GM18505 (cell line): ENCODE measurements around the gene C15orf61.

Experiments
- ATAC-seq: cut with Tn5 transposase; IDR thresholded peaks from one replicate; pipeline ENCODE4 v1.9.1; 2021; ENCODE audit not compliant: unreplicated experiment
- POLR2A ChIP-seq: IDR thresholded peaks from 4 replicates; pipeline ENCODE4 v1.6.1; 2011; ENCODE audit warnings: borderline replicate concordance; ENCODE audit not compliant: insufficient read depth, insufficient read length; ENCODE audit errors: extremely low read depth

The C15orf61 gene

DNA sequence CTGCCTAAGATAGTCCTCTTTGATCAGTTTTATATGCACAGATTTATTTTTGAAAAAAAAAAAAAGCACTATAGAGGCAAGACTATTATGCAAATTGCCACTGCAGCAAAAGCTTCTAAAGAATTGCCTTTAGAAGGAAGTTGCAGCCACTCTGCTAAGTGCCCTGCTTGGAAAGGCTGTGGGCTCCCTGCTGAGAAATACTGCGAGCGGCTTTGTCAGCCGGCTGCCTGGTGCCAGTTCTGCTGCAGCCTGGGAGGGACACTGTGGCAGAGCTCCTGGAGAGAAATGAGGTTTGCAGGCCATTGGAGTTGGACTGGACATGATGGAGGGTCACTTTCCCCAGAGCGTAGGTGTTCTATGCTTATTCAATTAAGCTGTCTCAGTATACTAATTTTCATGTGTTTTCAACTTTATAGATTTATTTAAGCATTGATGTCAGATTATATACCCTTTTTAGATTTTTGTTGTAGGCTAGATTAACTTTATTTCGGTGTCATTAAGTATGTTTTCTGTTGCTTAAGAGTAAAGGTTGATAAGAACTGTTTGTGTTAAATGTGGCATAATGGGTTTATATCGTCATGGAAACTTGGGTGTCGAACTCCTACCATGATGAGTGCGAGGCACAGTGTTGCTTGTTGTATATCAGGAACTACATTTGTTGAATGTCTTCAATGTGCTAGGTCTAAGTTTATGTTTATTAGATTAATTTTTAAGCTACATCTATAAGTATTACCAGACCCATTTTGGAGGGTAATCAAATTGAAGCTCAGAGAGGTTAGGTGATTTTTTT, 28.1 kb downstream of the C15orf61 start:
- TF ChIP-seq POLR2A = no peak
- ATAC-seq = no peak

DNA sequence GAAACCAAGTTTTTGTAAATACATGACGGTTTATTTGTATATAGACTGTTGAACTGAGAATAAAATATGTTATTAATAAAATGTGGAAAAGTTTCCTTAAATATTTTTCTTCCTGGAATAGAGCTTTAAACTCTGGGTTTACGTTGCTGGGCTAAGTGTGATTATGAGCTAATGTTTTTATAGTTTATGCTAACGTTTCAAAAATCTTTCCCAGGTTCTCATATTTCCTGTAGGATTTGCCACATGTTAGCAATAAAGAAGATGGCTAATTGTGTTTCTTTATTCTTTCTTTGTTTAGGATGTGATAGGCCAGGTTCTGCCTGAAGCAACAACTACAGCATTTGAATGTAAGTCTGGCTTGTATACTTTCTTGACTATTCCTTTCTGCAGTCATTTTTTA, 28.8 kb downstream of the C15orf61 start:
- TF ChIP-seq POLR2A = no peak

DNA sequence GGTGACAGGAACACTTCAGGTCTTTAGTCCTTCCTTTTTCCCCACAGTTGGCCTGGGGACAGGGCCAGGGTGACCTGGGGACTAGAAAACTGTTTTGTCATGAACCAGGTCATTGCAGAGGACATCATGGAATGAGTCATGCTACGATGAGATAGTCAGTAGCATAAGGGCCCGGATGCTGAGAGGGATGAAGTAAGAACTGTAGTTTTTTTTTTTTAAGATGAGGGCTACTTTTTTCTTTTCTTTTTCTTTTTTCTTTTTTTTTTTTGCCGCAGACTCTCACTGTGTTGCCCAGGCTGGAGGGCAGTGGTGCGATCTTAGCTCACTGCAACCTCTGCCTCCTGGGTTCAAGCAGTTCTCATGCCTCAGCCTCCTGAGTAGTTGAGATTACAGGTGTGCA, 29.6 kb downstream of the C15orf61 start:
- TF ChIP-seq POLR2A = no peak
- ATAC-seq = no peak

More for the DNA sequence above, 28.8 kb downstream of the C15orf61 start:
- no peak for ATAC-seq

DNA sequence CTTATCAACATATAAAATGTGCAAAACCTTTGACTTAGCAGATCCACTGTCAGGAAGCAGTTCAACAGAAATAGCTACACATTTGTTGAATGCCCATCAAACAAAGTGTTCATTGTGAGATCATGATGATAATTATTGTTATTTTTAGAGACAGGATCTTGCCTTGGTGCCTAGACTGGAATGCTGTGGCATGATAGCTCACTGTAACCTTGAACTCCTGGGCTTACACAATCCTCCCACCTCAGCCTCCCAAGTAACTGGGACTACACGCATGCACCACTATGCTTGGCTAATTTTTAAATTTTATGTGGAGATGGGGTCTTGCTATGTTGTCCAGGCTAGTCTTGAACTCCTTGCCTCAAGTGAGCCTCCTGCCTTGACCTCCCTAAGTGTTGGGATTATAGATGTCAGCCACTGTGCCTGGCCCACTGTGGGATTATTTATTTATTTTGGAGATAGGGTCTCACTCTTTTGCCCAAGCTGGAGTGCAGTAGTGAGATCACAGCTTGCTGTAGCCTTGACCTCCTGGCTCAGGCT, 30.3 kb downstream of the C15orf61 start:
- no peak for ATAC-seq
- TF ChIP-seq POLR2A = no peak

DNA sequence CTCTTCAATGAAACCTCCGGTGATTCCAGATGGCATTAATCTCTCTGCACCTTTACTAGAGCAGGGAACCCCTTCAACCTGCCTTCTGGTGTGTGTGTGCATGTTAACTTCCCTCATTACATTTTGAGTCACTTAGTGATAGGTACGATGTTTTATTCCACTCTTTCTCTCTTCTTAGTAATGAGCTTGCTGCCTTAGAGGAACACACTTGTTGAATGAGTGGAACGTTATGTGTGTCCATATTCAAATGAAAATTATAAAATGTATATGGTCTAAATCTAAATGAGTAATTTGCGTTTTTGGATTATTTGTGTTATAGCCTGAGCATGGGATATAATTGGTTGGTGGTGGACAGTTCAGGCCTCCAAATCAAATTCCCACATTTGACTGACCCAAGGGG, 33.6 kb downstream of the C15orf61 start:
- TF ChIP-seq POLR2A = no peak

DNA sequence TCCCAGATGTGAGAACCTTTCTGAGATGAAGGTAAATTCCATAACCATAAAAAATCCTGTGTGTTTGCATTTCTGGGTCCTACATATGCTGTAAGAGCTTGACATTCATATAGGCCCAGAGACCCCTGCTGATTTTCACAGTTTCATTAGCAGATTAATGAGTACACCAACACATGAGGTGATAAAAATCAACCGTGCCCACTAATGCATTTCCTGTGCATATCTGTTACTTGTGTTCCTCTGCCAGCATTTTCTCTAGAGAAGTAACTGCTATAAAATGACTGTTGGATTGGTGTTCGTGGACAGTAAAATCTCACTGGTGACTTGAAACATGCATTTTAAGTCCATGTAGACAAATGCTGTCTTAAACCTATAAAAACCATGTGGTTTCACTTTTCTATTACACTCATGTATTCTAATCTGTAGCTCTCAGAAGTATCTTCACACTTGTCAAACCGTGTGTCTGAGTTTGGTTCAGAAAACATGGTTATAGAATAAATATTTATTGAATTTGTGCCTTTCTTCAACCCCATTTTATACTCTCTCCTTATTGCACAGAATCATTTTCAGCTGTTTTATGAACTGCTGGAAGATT, 36.1 kb downstream of the C15orf61 start:
- no peak for TF ChIP-seq POLR2A
- ATAC-seq = no peak

More for the DNA sequence above, 33.6 kb downstream of the C15orf61 start:
- ATAC-seq = no peak

DNA sequence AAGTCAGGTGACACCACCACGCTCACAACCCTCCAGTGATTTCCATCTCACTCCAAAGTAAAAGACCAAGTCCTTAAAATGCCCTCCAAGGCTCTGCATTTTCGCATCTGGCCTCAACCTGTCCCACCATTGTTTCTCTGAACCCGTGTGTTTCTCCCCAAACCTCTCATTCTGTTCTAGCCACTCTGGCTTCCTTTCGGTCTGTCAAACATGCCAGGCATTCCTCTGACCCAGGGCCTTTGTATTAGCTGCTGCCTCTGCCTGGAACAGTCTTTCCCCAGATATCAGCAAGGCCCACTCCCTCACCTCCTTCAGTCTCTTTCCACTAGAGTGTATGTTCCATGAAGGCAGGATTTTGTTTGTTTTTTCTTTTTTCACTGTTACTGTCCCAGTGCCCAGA, 37.6 kb downstream of the C15orf61 start:
- no peak for TF ChIP-seq POLR2A
- no peak for ATAC-seq

DNA sequence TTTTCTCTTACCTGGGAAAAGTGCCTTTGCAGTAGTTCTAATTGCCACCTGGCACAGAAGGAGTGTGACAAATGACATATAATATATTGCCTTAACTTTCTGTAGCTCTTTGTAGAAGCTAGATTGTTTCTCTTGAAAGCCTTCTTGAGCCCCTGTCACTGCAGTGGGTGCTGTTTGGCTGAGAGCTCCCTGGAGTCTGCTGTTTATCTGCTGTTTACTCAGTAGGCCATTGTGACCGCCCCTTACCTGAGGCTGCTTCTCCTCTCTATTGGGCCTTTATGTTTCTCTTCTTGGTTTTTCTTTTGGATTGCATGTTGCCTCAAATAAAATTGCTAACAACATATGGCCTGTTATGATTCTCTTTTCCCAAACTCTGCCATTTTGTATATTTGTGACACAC, 38.2 kb downstream of the C15orf61 start:
- no peak for ATAC-seq
- TF ChIP-seq POLR2A = no peak

DNA sequence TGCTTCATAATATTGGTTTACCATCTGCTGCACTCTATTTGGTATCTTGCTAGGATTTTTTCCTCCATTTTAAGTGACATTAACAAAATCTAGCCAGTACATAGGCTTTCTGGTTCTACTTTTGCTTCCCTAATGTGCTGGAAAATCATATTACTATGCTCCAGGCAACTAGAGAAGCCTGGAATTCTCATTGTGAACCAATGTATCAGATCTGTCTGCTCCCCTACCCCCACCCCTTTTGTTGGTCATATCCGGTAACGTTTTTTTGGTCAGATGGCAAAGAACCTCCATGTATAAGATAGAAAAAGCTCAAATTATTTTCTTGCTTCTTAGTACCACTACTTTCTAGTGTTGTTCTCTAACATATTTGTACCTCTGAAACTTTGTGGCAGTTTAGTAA, 38.6 kb downstream of the C15orf61 start:
- TF ChIP-seq POLR2A = no peak
- ATAC-seq = no peak

DNA sequence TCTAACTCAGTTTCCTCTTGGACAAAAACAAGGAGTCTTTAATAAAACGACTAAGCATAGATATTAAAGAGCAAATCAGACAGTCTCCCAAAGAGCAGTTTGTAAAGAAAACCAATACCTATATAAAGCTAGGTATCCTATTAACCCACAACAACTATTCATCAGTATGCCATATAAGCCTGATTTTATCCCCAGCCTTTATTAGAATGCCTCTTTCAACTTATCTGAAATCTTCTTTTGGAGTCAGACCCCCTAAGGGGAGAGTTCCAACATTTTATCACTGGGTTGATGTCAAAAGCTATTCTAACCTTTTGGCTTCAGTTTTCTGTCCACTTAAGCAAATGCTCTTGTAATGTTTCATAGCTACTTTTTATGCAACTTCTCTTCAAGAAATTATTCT, 39.4 kb downstream of the C15orf61 start:
- TF ChIP-seq POLR2A = no peak
- no peak for ATAC-seq

DNA sequence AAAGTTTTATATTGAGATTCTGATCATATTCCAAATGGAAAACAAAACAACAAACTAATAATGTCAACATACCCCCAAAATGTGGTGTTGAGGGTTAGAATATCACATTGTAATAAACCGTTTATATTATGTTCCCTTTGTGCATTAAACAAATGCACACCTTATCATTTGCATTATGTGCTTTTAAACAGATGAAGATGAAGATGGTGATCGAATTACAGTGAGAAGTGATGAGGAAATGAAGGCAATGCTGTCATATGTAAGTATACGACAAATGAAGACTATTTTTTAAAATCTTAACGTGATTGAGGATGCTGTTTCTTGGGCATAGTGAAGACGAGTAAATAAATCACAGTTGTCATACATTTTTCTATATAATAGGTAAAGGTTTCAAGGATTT, 42.2 kb downstream of the C15orf61 start:
- no peak for TF ChIP-seq POLR2A
- no peak for ATAC-seq

DNA sequence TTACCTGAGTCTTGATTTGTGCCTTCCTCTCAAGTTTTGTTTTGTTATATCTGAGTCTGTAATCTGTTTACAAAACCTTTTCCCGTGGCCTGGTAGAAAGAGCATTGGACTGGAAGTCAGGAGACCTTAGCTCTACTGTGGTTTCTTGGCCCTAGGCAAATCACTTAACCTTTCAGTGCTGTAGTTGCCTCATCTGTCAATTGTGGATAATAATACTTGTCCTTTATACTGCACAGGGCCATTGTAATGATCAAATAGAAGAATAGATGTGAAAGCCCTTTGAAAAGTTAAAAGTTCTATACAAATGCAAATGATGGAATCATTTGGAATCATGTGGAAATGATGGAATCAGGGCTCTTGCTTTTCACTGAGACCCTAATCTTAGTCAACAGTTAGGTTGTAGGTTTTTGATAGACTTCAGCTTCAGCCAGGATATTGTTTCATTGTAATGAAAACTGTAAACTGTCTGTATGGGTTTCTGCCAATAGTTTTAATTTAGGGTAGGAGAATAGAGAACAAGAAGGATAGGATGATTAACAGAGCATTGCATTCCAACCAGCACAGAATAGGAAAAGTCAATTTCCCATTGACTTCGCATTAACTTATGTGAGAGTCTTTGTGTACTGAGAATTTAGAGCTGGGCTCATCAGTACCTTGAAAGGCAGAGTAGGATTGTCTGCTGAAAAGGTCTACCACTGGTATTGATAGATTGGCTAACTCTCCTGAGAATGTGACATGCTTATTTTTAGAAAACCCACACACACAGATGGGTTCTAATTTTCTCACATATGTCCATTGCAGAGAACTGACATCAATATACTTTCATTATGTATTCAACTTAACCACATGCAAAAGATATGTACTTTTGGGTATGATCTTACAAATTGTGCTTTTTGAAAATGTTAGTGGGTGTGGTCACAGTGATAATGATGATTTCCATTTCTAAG, 43.4 kb downstream of the C15orf61 start:
- TF ChIP-seq POLR2A = no peak
- peak; percentile 78 for ATAC-seq

DNA sequence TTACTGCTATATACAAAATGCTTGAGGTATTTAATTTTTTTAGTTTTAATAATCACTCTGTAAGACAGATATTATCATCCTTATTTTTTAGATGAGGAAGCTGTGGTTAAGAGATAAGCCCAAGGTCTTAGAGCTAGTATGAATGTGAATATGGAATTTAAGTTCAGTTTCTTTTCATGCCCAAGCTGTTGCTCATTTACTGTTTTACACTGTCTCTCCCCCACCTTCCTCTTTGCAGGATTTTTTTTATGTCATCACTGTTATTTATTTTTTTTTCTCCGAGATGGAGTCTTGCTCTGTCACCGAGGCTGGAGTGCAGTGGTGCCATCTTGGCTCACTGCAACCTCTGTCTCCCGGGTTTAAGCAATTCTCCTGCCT, 44.0 kb downstream of the C15orf61 start:
- peak; percentile 39 for ATAC-seq
- TF ChIP-seq POLR2A = no peak
